Activated effector memory CD4-positive, alpha-beta T cell treated with Interleukin-2 at 50 U/mL for 16 hours (primary cell): Measurements from ENCODE around the gene MX2.
"Not testable (repeated sequence)": the region's sequence is repeated elsewhere in the genome, so short reads cannot be mapped to it uniquely, and the experiment has no call there.

ENCODE experiments used
- DNase-seq: peaks from one replicate; pipeline ENCODE4 v3.0.0-alpha.2; 2020

Gene MX2, protein sequence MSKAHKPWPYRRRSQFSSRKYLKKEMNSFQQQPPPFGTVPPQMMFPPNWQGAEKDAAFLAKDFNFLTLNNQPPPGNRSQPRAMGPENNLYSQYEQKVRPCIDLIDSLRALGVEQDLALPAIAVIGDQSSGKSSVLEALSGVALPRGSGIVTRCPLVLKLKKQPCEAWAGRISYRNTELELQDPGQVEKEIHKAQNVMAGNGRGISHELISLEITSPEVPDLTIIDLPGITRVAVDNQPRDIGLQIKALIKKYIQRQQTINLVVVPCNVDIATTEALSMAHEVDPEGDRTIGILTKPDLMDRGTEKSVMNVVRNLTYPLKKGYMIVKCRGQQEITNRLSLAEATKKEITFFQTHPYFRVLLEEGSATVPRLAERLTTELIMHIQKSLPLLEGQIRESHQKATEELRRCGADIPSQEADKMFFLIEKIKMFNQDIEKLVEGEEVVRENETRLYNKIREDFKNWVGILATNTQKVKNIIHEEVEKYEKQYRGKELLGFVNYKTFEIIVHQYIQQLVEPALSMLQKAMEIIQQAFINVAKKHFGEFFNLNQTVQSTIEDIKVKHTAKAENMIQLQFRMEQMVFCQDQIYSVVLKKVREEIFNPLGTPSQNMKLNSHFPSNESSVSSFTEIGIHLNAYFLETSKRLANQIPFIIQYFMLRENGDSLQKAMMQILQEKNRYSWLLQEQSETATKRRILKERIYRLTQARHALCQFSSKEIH

DNA sequence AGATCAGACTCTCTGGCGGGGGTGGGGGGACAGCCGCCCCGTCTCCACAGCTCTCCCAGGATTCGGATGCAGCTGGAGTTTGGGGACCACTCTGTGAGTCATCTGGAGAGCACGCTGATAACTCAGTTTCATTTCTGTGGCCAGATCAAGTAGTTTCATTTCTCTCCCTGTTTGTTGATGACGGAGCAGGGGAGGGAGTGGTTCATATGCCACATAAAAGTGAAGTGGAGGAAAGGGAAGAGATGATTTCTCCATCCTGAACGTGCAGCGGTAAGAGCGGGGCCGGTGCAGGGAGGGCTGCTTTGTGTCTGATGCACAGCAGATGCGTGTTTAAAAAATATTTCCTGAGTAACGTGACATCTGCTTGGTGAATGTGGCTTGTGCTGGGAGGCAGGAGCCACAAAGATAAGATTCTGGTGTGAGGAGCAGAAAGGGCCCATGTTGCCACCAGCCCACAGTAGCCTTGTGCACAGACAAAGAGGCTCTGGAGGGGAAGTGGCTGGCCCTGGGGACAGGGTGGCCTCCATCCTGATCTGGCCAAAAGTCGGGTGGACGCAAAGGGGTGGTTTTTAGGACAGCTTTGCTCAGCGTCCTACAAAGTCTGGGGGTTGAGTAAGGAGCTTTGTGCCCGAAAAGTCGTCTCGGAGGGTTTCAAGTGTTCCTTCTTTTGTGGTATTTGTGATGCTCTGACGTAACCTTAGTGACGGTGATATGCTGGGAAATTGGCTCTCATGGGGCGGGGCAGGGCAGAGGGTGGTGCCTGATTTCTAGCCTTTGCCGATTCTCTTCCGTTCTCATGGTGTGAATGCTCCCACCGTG lies at the start of gene MX2:
TSS of gene MX2 (plus strand) at position 242 of the 819 bp plus-strand sequence. CDS start 14,880 bp downstream, outside the sequence.
- DNase-seq: peak; percentile 73

DNA sequence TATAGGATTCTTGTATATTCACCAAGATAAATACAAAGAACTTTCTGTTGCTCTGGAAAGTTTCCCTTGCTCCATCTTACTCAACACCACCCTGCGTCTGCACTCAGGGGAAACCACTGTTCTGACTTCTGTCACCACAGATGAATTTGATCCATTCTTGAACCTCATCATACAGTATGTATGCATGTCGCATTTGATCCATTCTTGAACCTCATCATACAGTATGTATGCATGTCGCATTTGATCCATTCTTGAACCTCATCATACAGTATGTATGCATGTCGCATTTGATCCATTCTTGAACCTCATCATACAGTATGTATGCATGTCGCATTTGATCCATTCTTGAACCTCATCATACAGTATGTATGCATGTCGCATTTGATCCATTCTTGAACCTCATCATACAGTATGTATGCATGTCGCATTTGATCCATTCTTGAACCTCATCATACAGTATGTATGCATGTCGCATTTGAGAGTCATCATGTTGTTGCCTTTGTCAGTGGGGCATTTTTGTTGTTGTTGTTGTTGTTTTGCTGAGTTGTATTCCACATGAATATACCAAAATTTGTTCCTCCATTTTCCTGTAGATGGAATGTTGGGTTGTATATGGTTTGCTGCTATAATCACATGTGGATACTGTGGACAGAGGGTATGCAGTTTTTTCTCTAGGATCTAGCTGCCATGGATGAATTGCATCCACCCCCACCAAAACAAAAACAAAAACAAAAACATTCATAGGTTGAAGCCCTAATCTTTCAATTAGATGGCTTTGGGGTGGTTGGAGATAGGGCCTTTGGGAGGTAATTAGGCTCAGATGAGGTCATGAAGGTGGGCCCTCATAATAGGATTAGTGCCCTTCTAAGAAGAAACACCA lies 48.3 kb upstream of the MX2 start:
- DNase-seq: not testable (repeated sequence)

DNA sequence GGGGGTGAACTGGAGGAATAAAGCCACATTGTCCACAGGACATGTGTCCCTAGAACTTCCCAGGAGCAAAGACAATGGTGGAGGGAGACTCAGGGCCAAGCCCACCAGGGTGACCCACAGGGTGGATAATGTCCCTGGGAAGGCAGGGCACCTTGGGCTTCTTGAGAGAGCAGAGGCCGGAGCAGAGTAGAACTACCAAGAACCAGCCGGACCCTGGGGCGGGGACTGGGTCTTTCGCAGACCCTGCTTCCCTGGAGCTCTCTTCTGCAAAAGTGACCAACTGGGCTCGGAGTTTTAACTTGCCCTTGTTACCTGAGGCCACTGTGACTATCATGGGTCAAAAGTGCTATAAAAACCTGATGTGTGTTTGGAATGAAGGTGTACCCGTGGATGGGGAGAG lies 46.1 kb upstream of the MX2 start:
- no peak for DNase-seq

DNA sequence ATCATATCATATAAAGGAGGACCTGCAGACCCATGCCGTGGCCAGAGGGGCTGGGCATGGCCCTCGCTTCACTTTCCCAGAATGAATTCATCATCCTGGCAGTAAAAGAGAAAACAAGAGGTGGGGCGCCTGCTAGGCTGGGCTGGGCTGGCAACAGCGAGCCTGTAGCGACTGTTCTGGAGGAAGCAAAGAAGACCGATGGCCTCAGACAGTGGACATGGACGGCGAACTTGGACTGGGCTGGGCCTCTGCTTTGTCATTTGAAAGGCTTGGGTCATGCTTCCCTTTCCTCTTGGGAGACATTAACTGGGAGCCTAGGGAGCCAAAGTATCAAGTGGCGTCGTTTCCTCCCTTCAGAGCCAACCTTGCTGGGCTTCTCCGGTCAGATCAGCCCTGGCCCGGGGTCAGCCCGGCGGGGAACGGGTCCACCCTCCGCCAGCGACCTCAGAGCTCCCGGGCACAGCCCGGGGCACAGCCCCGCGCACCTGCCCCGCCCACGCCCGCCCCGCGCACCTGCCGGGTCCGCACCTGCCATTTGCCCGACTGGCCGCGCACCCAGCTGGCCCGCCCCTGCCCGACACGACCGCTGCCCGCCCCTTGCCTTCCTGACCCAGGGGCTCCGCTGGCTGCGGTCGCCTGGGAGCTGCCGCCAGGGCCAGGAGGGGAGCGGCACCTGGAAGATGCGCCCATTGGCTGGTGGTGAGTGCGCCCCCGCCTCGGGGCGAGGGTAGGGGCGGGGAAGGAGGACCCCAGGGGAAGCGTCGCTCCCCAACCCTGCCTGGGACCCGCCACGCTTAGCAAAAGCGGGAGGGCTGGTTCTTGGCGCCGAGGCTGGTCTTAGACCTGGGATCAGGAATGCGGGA lies 45.4 kb upstream of the MX2 start, which contains the start of gene FAM3B:
TSS of gene FAM3B (plus strand) at position 602 of the 863 bp plus-strand sequence. CDS start at position 681, 79 bp downstream.
- no peak for DNase-seq

DNA sequence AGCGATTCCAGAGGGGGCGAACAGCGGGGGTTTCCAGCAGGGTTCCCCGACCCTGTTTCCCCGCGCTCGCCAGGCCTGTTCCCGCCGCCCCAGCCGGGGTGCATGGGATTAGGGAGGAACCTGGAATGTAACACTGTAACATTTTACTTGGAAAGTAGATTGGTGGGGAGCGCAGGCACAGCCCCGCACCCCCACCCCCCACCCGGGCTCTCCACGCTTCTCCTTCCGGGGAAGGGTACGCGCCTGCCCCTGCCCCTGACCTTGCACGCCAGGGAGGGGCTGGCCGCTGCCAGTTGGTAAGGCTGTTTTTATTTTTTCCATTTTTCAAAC lies 44.8 kb upstream of the MX2 start:
- no peak for DNase-seq

DNA sequence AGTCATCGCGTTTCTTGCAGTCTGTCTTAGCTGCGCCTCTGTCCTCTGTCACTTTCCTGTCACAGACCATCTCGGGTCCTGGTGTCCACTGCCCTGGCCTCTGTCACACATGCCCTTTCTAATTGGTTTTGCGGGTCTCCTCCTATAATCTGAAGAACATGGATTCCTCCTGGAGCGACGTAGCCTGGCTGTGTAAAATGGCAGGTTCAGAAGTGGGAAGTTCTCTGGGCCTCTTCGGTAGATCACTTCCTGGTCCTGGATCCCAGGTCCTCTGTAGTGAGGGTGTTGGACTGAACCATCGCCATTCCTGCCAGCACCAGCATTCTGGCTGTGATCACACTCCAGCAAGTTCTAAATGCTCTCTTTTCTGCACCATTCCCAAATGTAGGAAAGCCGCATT lies 44.4 kb upstream of the MX2 start:
- DNase-seq: no peak

DNA sequence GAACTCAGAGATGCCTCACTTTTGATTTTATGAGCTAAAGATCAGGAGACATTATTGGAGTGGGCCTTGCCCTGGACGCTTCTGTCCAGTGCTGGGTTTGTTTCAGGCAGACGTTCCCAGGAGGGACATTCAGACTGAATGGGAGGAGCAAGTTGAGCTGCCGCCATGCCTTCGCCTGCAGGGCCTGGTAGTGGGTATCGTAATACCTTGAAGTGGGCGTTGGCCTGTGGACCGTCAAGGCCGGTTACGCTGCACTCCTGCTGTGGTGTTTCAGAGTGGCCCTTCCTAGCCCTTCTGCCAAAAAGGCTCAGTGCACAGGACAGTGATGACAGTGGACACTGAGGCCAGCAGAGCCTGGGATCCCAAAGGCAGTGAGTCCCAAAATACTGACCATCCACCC lies 43.6 kb upstream of the MX2 start:
- DNase-seq: no peak

DNA sequence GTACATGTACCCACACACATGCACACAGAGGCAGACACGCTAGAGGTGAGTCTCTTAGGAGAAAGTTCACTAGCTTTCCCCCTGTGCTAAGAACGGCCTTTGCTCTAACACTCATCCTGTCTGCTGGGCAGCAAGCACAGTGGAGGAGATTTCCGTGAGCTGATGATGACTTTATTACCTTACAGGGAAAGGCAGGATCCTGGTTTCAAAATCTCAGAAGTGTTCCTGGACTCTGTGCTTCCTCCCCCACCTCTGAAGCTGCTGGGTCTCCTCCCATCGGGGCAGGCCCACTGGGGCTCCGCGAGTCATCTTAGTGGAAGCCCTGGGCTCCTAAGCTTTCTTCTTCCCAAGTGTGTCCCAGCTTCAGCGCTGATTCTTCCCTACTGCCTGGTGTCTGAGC lies 42.6 kb upstream of the MX2 start:
- no peak for DNase-seq

DNA sequence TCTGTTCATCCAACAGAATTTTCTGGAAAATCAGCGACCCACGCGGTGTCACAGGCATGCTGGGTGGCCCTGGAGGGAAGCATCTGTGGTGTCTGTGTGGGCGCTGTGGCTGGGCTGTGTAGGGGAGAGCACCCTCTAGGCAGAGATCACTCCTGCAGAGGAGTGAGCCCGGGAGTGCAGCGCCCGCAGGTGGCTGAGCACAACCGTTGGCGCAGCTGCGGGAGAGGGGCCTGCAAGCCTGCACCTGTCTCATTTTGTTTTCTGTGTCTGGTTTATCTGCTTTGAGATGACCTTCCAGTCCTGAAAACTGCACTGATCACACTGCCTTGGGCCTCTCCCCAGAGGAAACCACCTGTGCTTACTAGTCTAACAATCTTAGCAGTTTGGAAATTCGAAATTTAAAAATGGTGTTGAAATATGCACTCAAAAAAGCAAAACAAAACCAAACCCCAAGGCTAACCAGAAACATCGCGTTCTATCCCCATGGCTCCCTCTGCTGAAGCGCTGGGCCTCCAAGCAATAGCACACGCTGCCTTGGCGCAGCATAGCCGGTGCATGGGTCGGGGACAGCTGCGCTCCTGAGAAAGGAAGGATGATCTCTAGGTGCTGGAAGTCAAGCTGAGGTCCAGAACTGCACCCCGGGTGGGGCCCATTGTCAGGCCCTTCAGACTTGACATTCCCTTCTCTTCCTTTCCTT lies 40.5 kb upstream of the MX2 start:
- no peak for DNase-seq

DNA sequence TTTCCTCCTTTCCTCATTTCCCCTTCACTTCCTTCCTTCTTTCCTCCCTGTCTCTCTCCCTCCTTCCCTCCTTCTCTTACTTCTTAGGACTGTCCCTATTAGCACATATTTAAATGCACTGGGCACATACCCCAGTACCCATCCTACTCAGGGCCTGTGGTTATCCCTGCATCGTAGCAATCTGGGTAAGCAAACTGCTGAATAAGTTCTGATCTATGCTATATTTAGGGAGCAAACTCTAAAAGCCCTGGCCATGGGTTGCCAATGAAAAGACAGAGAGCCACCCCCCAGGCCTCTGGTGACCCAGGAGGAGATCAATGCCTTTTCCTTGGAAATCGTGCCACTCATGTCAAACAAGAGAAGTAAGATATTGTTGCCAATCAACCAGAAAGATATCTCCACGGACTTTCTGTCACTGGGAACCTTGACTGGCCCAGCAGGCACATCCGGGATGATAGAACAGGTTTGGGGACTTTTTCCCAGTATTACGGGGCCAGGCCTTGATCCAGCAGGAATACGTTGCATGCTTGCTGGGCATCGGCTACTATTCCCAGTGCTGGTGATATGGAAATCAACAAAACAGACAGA lies 39.8 kb upstream of the MX2 start:
- DNase-seq: no peak

DNA sequence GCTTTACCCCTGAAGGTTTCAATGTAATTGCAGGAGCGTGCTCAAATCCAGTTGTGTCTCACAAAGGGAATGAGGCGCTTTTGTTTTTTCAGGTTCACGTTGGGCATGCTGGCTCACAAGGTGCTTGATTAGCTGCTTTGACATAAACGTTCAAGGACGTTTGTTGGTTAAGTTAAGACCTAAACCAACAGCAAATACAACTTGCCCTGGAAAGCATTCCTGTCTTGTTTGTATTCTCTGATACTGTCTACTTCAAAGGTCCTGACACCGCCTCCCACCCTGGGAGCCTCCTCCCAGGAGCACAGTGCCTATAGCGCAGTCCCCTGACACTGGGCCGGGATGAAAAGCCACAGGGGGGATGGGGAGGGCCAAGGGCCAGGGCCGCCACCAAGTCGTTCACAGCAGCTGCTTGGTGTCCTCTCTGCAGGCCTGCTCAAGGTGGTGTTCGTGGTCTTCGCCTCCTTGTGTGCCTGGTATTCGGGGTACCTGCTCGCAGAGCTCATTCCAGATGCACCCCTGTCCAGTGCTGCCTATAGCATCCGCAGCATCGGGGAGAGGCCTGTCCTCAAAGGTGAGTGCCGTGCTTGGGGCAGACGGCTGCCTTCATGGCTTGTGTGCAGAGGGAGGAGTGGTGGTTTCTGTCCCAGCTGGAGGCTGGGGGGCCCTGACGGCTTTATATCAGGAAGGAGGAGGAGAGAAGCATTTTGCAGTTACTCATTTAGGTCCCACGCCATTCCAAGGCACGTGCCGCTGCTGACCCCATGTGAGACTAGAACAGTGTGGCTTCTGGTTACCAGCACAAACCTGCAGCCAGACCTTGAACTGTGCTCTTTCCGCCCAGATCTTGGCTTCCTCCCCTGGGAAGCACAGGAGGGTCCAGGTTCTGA lies 39.1 kb upstream of the MX2 start:
- no peak for DNase-seq

DNA sequence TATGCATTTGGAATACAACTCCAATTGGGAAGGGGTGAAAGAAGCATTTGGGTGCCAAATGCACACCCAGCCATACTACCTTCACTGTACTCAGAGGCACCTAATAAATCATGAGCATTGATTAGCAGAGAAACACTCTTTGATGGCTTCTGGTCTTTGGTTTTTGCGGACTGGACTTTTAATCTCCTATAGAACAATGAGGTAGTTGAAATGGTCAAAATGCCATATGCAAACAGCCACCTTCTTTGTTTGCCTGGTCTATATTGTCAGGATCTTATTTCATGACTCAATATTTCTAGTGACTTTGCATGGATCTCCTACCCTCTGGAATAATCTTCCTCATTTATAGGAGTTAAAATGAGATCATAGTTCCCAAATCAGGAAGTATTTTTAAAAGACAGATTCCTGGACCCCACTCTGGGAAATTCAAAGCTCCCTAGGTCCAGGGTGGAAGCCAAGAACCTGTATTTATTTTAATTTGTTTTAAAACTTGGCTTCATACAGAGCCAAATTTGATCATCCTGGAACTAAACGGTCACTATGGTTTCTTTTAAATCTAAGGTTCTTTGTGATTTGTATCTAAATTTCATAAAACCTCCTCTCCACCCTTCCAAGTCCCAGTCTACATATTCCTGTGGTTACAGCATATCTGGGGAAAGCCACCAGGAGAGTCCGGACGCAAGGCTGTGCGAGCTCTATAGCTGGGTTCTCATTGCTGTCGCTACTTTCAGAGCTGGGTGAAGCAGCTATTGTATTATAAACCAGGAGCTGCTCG lies 36.5 kb upstream of the MX2 start:
- no peak for DNase-seq

DNA sequence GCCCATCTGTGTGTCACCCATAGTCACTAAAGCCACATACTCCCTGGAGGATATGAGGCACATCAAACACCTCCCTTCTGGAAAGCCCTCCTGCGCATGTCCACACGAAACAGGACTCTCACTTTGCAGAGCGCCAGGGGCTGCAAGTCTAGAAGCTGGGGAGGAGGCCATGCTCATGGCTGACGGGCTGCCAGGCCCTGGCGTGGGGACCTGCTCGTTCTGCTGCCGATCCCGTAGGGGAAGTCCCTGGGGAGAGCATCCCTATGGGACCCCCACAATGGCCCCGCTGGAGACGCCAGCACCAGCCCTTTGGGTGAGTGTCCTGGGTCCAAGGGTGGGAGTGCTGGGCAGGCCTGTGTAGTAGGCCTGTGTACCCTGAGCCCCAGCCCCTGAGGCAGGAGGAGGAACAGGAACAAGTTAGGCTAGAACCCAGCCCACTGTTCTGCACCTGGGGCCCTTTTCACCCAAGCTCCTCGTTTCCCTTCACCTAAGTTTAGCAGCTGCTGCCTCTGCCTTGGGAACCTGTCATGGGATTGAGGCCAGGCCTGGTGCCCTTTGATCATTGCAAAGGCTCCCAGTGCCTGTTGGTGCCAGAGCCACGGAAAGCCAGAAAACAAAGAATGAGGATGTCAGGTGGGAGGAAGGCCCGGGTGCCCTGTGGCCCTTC lies 35.3 kb upstream of the MX2 start:
- no peak for DNase-seq

DNA sequence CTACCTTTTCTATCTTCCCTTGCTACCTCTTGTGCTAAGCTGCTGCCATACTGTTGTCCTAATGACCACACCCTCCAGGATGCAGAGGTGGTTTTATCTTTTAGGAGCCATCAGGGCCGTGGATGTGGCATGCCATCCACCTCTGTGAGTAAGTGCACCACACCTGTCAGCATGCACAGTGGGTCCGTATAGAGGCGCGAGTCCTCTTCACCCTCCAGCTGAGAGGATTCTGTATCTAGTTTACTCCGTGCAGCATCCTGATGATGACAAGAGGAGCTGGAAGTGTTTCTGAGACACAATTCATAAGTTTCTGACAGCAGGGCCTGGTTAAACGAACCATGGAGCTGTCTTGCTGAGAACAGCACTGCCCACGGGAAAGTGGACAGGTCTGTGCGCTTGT lies 34.1 kb upstream of the MX2 start:
- DNase-seq: no peak

DNA sequence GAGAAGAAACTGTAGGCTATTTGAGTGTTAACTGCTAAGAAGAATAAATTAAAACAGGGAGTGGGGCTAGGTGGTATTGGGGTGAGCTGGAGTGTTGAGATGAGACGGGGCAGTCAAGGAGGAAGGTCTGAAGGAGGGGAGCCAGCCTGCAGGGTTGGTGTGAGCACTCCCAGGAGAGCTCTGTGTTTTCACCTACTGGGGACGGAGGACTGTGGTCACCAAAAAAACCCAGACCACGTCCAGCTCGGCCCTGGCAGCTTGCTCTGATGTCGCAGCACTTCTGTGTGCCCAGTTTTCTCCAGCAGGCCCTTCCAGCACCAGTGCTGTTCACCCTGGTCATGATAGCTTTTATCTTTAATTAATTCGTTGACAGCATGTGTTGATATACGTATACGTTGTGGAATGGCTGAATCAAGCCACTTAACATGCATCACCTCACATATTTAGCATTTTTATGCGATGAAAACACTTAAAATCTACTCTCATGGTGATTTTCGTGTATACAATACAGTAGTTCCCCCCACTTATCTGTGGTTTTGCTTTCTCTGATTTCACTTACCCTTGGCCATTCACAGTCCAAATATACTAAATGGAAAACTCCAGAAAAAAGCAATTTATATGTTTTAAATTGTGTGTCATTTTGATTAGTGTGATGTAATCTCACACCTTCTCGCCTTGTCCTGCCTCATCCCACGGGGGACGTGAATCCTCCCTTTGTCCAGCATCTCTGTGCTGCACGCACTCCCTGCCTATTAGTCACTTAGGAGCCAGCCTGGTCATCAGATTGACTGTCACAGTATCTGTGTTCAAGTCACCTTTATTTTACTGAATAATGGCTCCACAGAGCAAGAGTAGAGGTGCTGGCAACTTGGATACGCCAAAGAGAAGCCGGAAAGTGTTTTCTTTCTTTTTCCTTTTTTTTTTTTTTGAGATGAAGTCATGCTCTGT lies 32.9 kb upstream of the MX2 start:
- DNase-seq: no peak

DNA sequence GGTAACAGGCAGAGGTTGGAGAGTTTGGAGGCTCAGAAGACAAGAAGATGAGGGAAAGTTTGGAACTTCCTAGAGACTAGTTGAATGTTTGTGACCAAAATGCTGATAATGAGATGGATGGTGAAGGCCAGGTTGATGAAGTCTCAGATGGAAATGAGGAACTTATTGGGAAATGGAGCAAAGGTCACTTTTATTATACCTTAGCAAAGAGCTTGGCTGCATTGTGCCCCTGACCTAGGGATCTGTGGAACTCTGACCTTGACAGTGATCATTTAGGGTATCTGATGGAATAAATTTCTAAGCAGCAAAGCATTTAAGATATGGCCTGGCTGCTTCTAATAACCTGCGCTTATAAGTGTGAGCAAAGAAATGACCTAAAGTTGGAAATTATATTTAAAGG lies 28.1 kb upstream of the MX2 start:
- no peak for DNase-seq

DNA sequence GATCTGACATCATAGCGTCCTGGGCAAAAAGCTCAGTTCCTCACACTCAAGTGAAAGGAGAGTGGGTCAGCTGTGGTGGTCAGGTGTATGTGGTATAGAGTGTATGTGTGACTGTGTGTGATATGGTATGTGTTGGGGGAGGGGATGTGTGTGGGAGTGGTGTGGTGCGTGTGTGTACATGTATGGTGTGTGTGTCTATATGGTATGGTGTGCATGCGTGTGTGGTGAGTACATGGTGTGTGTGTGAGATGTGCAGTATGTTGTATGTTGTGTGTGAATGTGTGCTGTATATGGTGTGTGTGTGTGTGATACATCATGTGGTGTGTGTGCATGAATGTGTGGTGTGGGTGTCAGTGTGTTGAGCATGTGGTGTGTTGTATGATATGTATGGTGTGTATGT lies 24.3 kb upstream of the MX2 start:
- no peak for DNase-seq
